OCI-LY7 (cell line): ENCODE measurements around the gene VIPR2.

Experiments
- EZH2phosphoT487 ChIP-seq: fragments of 200-600 bp; sonication (generic); IDR thresholded peaks from 2 replicates; pipeline ENCODE4 v1.6.1; 2018; ENCODE audit warnings: low read depth, borderline replicate concordance, mild to moderate bottlenecking, mixed run types, antibody characterized with exemption, low read length, moderate library complexity, mixed read lengths
- TF ChIP-seq, protein P1 (sequence below): fragments of 200-600 bp; sonication (generic); conservative IDR thresholded peaks from 2 replicates; pipeline ENCODE4 v1.5.1; 2014; ENCODE audit warnings: mild to moderate bottlenecking, antibody characterized with exemption, low read length, moderate library complexity, mixed read lengths

DNA sequence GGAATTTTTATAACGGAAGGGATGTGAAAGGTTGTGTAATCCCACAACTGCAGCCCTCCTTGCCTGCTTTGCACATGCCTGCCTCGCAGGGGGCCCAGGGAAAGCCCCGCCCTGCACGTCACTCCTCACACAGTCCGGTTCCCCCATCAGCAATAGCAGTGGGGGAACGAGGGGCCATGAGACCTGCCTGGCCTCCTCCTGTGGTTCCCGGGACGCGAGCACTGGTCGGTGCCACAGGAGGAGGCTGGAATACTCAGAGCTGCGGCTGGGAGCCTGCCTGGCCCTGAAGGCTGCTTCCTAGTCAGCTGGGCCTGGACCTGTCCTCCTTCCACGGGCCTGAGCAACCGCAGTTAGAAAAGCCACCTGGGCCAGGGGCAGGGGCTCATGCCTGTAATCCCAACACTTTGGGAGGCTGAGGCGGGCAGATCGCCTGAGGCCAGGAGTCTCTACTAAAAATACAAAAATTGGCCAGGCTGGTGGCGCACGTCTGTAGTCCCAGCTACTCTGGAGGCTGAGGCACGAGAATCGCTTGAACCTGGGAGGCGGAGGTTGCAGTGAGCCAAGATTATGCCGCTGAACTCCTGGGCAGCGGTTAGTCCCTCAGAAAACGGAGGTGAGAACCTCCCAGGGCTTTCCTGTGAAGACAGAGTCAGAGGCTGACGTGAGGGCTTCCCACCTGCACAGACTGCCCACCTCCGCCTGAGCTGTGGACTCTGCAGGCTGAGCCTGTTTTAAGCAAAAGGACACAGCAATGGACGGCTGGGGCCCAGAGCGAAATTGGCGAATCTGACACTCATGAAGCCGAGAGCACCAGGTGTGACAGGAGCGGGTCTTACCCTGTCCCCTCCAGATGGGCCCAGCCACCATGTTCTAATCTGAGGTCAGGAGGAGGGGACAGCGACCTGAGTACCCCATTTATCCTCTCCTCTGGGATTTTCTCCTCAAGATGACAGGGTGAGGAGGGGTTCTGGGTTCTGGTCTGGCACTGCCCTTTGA is 52.9 kb downstream of the VIPR2 start:
- TF ChIP-seq, protein P1, sequence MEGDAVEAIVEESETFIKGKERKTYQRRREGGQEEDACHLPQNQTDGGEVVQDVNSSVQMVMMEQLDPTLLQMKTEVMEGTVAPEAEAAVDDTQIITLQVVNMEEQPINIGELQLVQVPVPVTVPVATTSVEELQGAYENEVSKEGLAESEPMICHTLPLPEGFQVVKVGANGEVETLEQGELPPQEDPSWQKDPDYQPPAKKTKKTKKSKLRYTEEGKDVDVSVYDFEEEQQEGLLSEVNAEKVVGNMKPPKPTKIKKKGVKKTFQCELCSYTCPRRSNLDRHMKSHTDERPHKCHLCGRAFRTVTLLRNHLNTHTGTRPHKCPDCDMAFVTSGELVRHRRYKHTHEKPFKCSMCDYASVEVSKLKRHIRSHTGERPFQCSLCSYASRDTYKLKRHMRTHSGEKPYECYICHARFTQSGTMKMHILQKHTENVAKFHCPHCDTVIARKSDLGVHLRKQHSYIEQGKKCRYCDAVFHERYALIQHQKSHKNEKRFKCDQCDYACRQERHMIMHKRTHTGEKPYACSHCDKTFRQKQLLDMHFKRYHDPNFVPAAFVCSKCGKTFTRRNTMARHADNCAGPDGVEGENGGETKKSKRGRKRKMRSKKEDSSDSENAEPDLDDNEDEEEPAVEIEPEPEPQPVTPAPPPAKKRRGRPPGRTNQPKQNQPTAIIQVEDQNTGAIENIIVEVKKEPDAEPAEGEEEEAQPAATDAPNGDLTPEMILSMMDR: no peak
- TF ChIP-seq EZH2phosphoT487: no peak
